ENCODE data around the gene LHX4.

Gene LHX4

DNA sequence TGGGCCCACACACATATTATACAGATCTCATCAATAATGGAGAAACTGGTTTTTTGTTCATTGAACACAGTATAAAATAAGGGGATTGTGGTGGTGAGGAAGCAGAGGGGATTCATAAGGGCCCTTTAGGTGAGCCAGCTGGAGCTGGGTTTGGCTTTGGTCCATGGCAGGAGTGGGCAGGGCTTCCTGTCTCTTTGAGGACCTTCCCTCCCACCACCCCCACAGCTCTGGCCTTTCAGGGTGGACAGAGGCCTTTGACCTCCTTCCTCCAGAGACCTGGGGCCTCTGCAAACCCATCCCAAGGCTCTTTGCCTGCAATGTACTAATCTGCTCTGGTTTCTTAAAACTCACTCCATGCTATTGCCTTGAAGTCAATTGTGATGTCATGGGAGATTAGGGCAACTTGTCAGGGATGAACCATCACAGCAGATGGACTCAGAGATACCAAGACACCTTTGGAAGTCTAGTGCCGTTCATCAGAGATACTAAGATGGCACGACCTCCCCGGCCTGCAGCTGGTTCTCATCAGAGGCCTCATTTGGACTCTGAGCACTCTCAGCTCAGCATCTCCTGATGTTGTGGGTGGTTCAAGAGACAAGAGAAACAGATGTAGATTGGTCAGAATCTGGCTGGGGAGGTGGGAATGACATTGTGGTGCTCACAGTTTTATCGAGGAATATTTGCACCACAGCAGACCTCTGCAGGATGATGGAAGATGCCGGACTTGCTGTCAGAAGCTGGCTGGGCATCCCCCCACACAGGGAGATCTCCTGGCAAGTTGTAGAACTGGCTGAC is 37.9 kb downstream of the LHX4 start:
- Histone ChIP-seq H3K36me3 (ENCODE audit: control insufficient read depth in 1 of 2, insufficient read depth in 2 of 2, low read depth in 1 of 2, low read length in 2 of 2) (peaks cover 0 to 2% of the 10 kb centered on the region in 2 experiments), H3K9ac (ENCODE audit: low read length) (no peak overlapping the region), H3K4me1 (ENCODE audit: control insufficient read depth, insufficient read depth, low read depth, low read length) (peaks cover 26% of the 10 kb centered on the region), H2BK12ac (ENCODE audit: low read length in 2 of 2) (no peak overlapping the region), H3K27ac (ENCODE audit: low read length, poor library complexity, severe bottlenecking) (no peak overlapping the region), H3K4ac (ENCODE audit: low read depth in 1 of 2, low read length in 2 of 2) (no peak overlapping the region), H3K23ac (ENCODE audit: low read length in 2 of 2) (no peak overlapping the region), H3K27me3 (ENCODE audit: control insufficient read depth in 1 of 2, insufficient read depth in 1 of 2, low read length in 2 of 2) (peaks cover 4 to 31% of the 10 kb centered on the region in 2 experiments), H4K91ac (ENCODE audit: low read length) (no peak overlapping the region), H2BK5ac (ENCODE audit: low read depth, low read length, poor library complexity, severe bottlenecking) (no peak overlapping the region), H3K18ac (ENCODE audit: low read depth in 1 of 2, low read length in 2 of 2) (no peak overlapping the region), H3K4me2 (ENCODE audit: low read length, poor library complexity, severe bottlenecking) (no peak overlapping the region), H2BK120ac (ENCODE audit: low read depth, low read length) (no peak overlapping the region), H3K79me1 (replicated peaks; ENCODE audit: low read length, poor library complexity, severe bottlenecking) (no peaks in the 10 kb centered on the region), H3K4me3 (ENCODE audit: insufficient read depth in 1 of 2, low read depth in 1 of 2, low read length in 2 of 2) (no peak overlapping the region), H2BK15ac (ENCODE audit: low read depth, poor library complexity, severe bottlenecking) (no peak overlapping the region), H2AFZ (ENCODE audit: low read depth, low read length) (no peak overlapping the region), H2AK5ac (ENCODE audit: low read length, severe bottlenecking) (no peak overlapping the region), H3K9me3 (ENCODE audit: control insufficient read depth, low read length) (no peaks in the 10 kb centered on the region), H4K8ac (ENCODE audit: low read length) (no peak overlapping the region), H3K14ac (ENCODE audit: low read length in 2 of 2) (no peak overlapping the region)
- 93% methylated on average over 5 of the region's 5 CpGs for WGBS
- DNase-seq, result no peak

- Histone ChIP-seq H3K18ac (ENCODE audit: low read depth in 1 of 2, low read length in 2 of 2) (no peak overlapping the region), H2BK5ac (ENCODE audit: low read depth, low read length, poor library complexity, severe bottlenecking) (no peak overlapping the region), H3K23ac (ENCODE audit: low read length in 2 of 2) (no peak overlapping the region), H3K4me1 (ENCODE audit: control insufficient read depth, insufficient read depth, low read depth, low read length) (peaks cover 21% of the 10 kb centered on the region), H2AK5ac (ENCODE audit: low read length, severe bottlenecking) (no peak overlapping the region), H3K36me3 (ENCODE audit: control insufficient read depth in 1 of 2, insufficient read depth in 2 of 2, low read depth in 1 of 2, low read length in 2 of 2) (peaks cover 2 to 6% of the 10 kb centered on the region in 2 experiments), H3K4me2 (ENCODE audit: low read length, poor library complexity, severe bottlenecking) (no peak overlapping the region), H3K4ac (ENCODE audit: low read depth in 1 of 2, low read length in 2 of 2) (no peak overlapping the region), H3K9ac (ENCODE audit: low read length) (no peak overlapping the region), H4K91ac (ENCODE audit: low read length) (no peak overlapping the region), H3K27ac (ENCODE audit: low read length, poor library complexity, severe bottlenecking) (no peak overlapping the region), H2BK120ac (ENCODE audit: low read depth, low read length) (no peak overlapping the region), H3K14ac (ENCODE audit: low read length in 2 of 2) (no peak overlapping the region), H3K9me3 (ENCODE audit: control insufficient read depth, low read length) (no peaks in the 10 kb centered on the region), H2BK15ac (ENCODE audit: low read depth, poor library complexity, severe bottlenecking) (no peak overlapping the region), H3K4me3 (ENCODE audit: insufficient read depth in 1 of 2, low read depth in 1 of 2, low read length in 2 of 2) (no peak overlapping the region), H4K8ac (ENCODE audit: low read length) (no peak overlapping the region), H3K79me1 (replicated peaks; ENCODE audit: low read length, poor library complexity, severe bottlenecking) (no peaks in the 10 kb centered on the region), H2AFZ (ENCODE audit: low read depth, low read length) (no peak overlapping the region), H2BK12ac (ENCODE audit: low read length in 2 of 2) (no peak overlapping the region), H3K27me3 (ENCODE audit: control insufficient read depth in 1 of 2, insufficient read depth in 1 of 2, low read length in 2 of 2) (peaks cover 4 to 25% of the 10 kb centered on the region in 2 experiments)
- no peak for DNase-seq
- 87% methylated on average over 7 of the region's 9 CpGs for WGBS
Observed at GRCh38 chr1:180268556-180269075, 38.6 kb downstream of the LHX4 start.

DNA sequence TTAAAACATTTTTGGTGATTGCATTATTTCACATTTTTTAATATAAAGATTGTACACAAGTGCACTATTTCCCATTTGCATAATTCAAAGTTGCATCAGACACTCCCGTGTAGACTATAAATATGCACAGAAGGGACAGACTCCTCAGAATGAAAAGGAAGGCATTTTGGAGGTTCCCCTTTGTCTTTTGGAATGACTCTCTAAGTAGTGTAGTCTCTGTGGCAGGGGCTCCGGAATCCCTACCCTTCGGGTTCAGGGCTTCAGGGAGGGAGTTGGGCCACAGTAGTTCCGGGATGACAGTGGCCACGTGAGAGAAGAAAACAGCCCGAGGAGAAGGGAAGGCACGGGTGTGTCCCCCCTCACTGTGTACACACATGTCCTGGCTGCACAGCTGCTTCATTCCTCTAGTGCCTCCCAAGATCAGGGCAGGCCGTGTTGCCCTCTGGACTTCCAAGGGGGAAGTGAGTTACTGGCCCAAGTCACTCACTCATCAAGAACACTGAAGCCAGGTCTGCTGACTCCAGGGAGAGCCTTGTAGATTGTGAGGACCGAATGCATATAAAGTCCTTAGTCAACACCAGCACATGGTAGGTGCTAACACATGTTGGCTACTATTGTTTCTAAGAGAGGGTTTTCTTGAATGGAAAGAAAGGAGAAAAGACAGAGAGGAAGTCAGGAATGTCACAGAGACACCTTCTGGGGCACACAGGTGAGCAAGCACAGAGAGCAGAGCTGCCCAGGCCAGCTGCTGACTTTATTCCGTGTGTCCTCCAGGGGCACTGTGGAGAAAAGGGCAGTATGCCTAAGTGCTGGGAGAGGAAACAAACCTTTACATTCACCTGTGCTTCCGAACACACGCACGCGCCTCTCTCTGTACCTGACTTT is 39.8 kb downstream of the LHX4 start:
- Histone ChIP-seq H3K4ac (ENCODE audit: low read depth in 1 of 2, low read length in 2 of 2) (no peak overlapping the region), H4K91ac (ENCODE audit: low read length) (peak overlapping the region; percentile 25), H3K18ac (ENCODE audit: low read depth in 1 of 2, low read length in 2 of 2) (no peak overlapping the region), H2AFZ (ENCODE audit: low read depth, low read length) (no peak overlapping the region), H3K79me1 (replicated peaks; ENCODE audit: low read length, poor library complexity, severe bottlenecking) (no peaks in the 10 kb centered on the region), H3K4me1 (ENCODE audit: control insufficient read depth, insufficient read depth, low read depth, low read length) (peaks cover 21% of the 10 kb centered on the region), H3K27me3 (ENCODE audit: control insufficient read depth in 1 of 2, insufficient read depth in 1 of 2, low read length in 2 of 2) (peaks cover 4 to 12% of the 10 kb centered on the region in 2 experiments), H4K8ac (ENCODE audit: low read length) (no peak overlapping the region), H3K9ac (ENCODE audit: low read length) (no peak overlapping the region), H3K9me3 (ENCODE audit: control insufficient read depth, low read length) (no peaks in the 10 kb centered on the region), H3K4me3 (ENCODE audit: insufficient read depth in 1 of 2, low read depth in 1 of 2, low read length in 2 of 2) (no peak overlapping the region), H2BK12ac (ENCODE audit: low read length in 2 of 2) (no peak overlapping the region), H3K14ac (ENCODE audit: low read length in 2 of 2) (no peak overlapping the region), H3K27ac (ENCODE audit: low read length, poor library complexity, severe bottlenecking) (no peak overlapping the region), H3K4me2 (ENCODE audit: low read length, poor library complexity, severe bottlenecking) (no peak overlapping the region), H2BK5ac (ENCODE audit: low read depth, low read length, poor library complexity, severe bottlenecking) (no peak overlapping the region), H2BK120ac (ENCODE audit: low read depth, low read length) (no peak overlapping the region), H3K23ac (ENCODE audit: low read length in 2 of 2) (no peak overlapping the region), H3K36me3 (ENCODE audit: control insufficient read depth in 1 of 2, insufficient read depth in 2 of 2, low read depth in 1 of 2, low read length in 2 of 2) (peaks cover 12 to 18% of the 10 kb centered on the region in 2 experiments), H2AK5ac (ENCODE audit: low read length, severe bottlenecking) (peak overlapping the region; percentile 17), H2BK15ac (ENCODE audit: low read depth, poor library complexity, severe bottlenecking) (no peak overlapping the region)
- DNase-seq, result no peak
- 73% methylated on average over 14 of the region's 14 CpGs for WGBS
